Activated B cell treated with CpG ODN at 0.5 μM for 24 hours (primary cell): ENCODE measurements around the gene RASGRF2. TPM values are rescaled to one million over a fixed set of nuclear protein-coding genes. Genes with fewer than 3 reads are reported as not detected.

Experiments
- ATAC-seq: fragments of 200-7000 bp; cut with Tn5 transposase; one replicate; pipeline ENCODE4 v1.10.0; 2021; ENCODE audit warnings: low read depth, mild to moderate bottlenecking, moderate library complexity
- CTCF ChIA-PET: fragments of 350-600 bp; sonication (Branson Sonifier 250); formaldehyde crosslinking; loops from one replicate; lab custom pipeline; 2021; ENCODE audit warnings: antibody characterized with exemption; lab: Charles Lee
- POLR2A ChIA-PET: fragments of 350-600 bp; sonication (Branson Sonifier 250); formaldehyde crosslinking; loops from one replicate; lab custom pipeline; 2021; ENCODE audit warnings: antibody characterized with exemption; lab: Charles Lee
- DNase-seq: peaks from one replicate; pipeline ENCODE4 v3.0.0; 2022
- H3K27ac Mint-ChIP-seq: one replicate; pipeline ENCODE4 v1.8.0; 2020; ENCODE audit warnings: mixed read lengths
- H3K27me3 Mint-ChIP-seq: one replicate; pipeline ENCODE4 v1.8.0; 2021; ENCODE audit warnings: mixed read lengths
- H3K36me3 Mint-ChIP-seq: one replicate; pipeline ENCODE4 v1.8.0; 2021; ENCODE audit warnings: low read depth, mixed read lengths
- H3K4me1 Mint-ChIP-seq: one replicate; pipeline ENCODE4 v1.8.0; 2021; ENCODE audit warnings: mixed read lengths
- H3K4me3 Mint-ChIP-seq: one replicate; pipeline ENCODE4 v1.8.0; 2020; ENCODE audit warnings: mild to moderate bottlenecking, mixed read lengths
- H3K9me3 Mint-ChIP-seq: one replicate; pipeline ENCODE4 v1.8.0; 2020; ENCODE audit warnings: mixed read lengths
- intact Hi-C: fragments of 100-400 bp; cut with micrococcal nuclease; formaldehyde crosslinking; loops from one replicate; pipeline ENCODE4 v1.15.1; 2024
- total RNA-seq: library from RNA; stranded (reverse); gene quantifications from 2 replicates; pipeline ENCODE4 v1.2.3, GENCODE V29; 2022
- TF ChIP-seq, protein P1 (sequence below): fragments of 200-600 bp; IDR thresholded peaks from one replicate; pipeline ENCODE4 v1.8.0; 2022; ENCODE audit warnings: antibody characterized with exemption, mild to moderate bottlenecking

The RASGRF2 gene
- total RNA-seq, 1 donor from 2014 or later = 0.64 TPM

DNA sequence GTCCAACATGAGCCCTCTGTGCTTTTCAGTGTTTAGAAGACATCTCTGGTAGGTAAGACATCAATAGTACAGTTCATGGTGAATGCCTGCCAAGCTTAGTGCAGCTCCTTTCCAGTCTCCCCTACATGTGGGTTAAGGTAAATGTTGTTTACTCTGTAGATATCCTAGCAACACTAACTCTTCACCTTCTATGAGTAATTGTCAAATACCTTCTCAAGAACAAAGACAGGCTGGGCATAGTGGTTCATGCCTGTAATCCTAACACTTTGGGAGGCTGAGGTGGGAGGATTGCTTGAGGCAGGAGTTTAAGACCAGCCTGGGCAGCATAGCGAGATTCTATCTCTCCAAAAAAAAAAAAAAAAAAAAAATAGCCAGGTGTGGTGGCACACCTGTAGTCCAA is 18.7 kb upstream of the RASGRF2 start:
- H3K4me3 Mint-ChIP-seq = no peak overlapping the region
- H3K9me3 Mint-ChIP-seq = peaks cover 5% of the 10 kb centered on the region
- DNase-seq (no peak), ATAC-seq (no peak)
- H3K27ac Mint-ChIP-seq = no peak overlapping the region
- POLR2A ChIA-PET = no interaction called here
- no peaks in the 10 kb centered on the region for H3K36me3 Mint-ChIP-seq
- TF ChIP-seq, protein P1, sequence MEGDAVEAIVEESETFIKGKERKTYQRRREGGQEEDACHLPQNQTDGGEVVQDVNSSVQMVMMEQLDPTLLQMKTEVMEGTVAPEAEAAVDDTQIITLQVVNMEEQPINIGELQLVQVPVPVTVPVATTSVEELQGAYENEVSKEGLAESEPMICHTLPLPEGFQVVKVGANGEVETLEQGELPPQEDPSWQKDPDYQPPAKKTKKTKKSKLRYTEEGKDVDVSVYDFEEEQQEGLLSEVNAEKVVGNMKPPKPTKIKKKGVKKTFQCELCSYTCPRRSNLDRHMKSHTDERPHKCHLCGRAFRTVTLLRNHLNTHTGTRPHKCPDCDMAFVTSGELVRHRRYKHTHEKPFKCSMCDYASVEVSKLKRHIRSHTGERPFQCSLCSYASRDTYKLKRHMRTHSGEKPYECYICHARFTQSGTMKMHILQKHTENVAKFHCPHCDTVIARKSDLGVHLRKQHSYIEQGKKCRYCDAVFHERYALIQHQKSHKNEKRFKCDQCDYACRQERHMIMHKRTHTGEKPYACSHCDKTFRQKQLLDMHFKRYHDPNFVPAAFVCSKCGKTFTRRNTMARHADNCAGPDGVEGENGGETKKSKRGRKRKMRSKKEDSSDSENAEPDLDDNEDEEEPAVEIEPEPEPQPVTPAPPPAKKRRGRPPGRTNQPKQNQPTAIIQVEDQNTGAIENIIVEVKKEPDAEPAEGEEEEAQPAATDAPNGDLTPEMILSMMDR = no peak
- intact Hi-C loops = no loop called here
- H3K4me1 Mint-ChIP-seq = no peaks in the 10 kb centered on the region
- H3K27me3 Mint-ChIP-seq = peaks cover 2% of the 10 kb centered on the region
- CTCF ChIA-PET = no interaction called here

DNA sequence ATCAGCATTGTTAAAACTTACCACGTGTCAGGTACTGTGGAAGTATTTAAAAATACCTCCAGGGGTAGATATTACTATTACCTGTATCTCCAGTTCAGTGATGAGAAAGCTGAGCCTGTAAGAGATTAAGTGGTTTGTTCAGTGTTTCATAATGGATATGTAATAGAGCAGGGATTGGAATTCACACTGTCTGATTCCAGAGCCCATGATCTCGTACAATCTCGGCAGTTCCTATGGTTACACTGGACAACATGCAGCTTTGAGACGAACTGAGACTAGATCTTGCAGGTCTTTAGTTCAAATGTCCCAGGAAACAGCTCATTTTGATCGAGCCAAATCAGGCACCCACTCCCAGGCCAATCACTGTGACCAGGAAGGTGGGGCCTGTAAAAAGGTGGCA is 8.8 kb upstream of the RASGRF2 start:
- TF ChIP-seq, protein P1 = no peak
- Mint-ChIP-seq H3K27me3 (peaks cover 14% of the 10 kb centered on the region), H3K27ac (no peak overlapping the region), H3K4me1 (no peaks in the 10 kb centered on the region), H3K9me3 (peaks cover 5% of the 10 kb centered on the region), H3K4me3 (no peak overlapping the region), H3K36me3 (no peaks in the 10 kb centered on the region)
- ChIA-PET POLR2A (no interaction called here), CTCF (no interaction called here)
- intact Hi-C loops = no loop called here
- ATAC-seq (no peak), DNase-seq (no peak)

DNA sequence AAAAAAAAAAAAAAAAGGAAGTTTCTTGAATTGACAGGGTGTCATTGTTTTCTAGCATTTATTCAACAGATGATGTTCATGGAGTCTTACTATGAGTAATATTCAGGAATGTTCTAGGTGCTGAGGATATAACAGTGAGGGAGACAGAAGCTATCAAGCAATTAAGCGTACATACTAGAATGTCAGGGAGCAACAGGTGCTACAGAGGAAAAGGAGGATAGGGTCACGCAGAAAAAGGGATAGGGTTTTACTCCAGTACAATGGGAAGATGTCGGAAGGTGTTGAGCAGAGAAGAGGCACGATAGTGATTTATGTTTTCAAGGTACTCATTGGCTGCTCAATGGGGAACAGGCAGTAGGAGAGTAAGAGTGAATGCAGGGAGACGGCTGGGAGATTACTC is 6.6 kb upstream of the RASGRF2 start:
- Mint-ChIP-seq H3K9me3 (peaks cover 3% of the 10 kb centered on the region), H3K27me3 (peaks cover 19% of the 10 kb centered on the region), H3K36me3 (no peaks in the 10 kb centered on the region), H3K4me3 (no peak overlapping the region), H3K27ac (no peak overlapping the region), H3K4me1 (no peaks in the 10 kb centered on the region)
- ChIA-PET CTCF (no interaction called here), POLR2A (no interaction called here)
- intact Hi-C loops = no loop called here
- TF ChIP-seq, protein P1 = no peak
- DNase-seq (no peak), ATAC-seq (no peak)

DNA sequence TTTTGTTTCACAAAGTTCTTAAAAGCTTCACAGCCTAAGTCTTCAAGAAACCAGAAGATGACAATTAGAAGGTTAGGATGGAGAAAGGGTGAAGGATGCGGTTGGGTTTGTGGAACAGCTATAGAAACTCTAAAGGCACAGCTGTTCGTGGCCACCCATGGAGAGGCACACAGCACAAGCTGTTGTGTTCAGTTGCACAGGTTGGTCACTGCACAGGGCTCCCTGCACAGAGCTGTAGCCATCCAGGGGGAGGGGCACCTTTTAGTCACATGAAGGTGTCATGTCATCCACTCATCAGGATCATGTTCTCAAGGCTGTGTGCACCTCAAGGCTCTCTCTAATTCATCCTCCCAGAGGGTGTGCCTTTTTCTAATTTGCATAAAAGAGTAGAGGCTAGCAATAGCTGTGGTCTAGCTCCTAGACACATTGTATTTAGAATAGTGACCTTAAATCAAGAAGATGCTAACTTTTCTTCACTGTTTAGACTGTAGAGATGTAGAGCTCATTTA is 5.0 kb upstream of the RASGRF2 start:
- ChIA-PET POLR2A (no interaction called here), CTCF (no interaction called here)
- no peak for ATAC-seq
- Mint-ChIP-seq H3K4me1 (peaks cover 6% of the 10 kb centered on the region), H3K27me3 (peaks cover 28% of the 10 kb centered on the region), H3K4me3 (no peak overlapping the region), H3K27ac (no peak overlapping the region), H3K9me3 (peaks cover 3% of the 10 kb centered on the region), H3K36me3 (no peaks in the 10 kb centered on the region)
- no peak for DNase-seq
- intact Hi-C loops = no loop called here
- TF ChIP-seq, protein P1 = no peak

DNA sequence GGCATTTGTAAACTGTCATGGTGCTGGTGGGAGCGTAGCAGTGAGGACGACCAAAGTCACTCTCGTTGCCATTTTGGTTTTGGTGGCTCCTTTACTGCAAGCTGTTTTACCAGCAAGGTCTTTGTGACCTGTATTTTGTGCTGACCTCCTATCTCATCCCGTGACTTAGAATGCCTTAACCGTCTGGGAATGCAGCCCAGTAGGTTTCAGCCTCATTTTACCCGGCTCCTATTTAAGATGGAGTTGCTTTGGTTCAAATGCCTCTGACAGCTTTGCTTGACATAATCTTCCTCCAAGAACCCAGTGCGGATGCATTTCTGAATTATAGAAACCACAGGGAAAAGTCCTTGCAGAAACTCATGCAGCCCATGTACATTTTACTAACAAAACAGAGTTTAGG is 3.9 kb upstream of the RASGRF2 start:
- POLR2A ChIA-PET = no interaction called here

More for the DNA sequence above, 3.9 kb upstream of the RASGRF2 start:
- H3K36me3 Mint-ChIP-seq = no peaks in the 10 kb centered on the region
- no peak overlapping the region for H3K27ac Mint-ChIP-seq
- intact Hi-C loops = no loop called here
- H3K4me3 Mint-ChIP-seq = no peak overlapping the region
- peaks cover 3% of the 10 kb centered on the region for H3K9me3 Mint-ChIP-seq
- peaks cover 32% of the 10 kb centered on the region for H3K27me3 Mint-ChIP-seq
- TF ChIP-seq, protein P1 = no peak
- ATAC-seq (no peak), DNase-seq (no peak)
- CTCF ChIA-PET = no interaction called here
- H3K4me1 Mint-ChIP-seq = peaks cover 9% of the 10 kb centered on the region
